Stimulated activated CD4-positive, alpha-beta T cell treated with anti-CD3 and anti-CD28 coated beads, Interleukin-2, amount 100 ng/mL, for 24 hours (primary cell): ENCODE data around the gene ANXA4.
"Not testable (repeated sequence)": the region's sequence is repeated elsewhere in the genome, so short reads cannot be mapped to it uniquely, and the experiment has no call there.

Source experiments
- DNase-seq, 2 donors: peaks; one replicate each; pipeline ENCODE4 v3.0.0-alpha.2; 2020

The ANXA4 gene

GRCh38 chr2:69721022-69721421 lies 20.9 kb upstream of the ANXA4 start:
- no peak for DNase-seq

- DNase-seq, result no peak
These were observed 18.1 kb upstream of the ANXA4 start for GRCh38 chr2:69723791-69724190.

- DNase-seq, result peak; percentile 92 to 94
These were observed 17.3 kb upstream of the ANXA4 start for GRCh38 chr2:69724540-69725159.

GRCh38 chr2:69725706-69726360 lies 16.1 kb upstream of the ANXA4 start:
- no peak for DNase-seq

- DNase-seq, result no peak
These were observed 12.7 kb upstream of the ANXA4 start for GRCh38 chr2:69729266-69729665.

GRCh38 chr2:69729781-69730180 lies 12.2 kb upstream of the ANXA4 start:
- DNase-seq, result no peak

GRCh38 chr2:69731147-69731970 lies 10.6 kb upstream of the ANXA4 start:
- no peak for DNase-seq

- DNase-seq, result no peak
These were observed 8.4 kb upstream of the ANXA4 start for GRCh38 chr2:69733342-69734034.

GRCh38 chr2:69734035-69734611 lies 7.8 kb upstream of the ANXA4 start:
- DNase-seq, result no peak

GRCh38 chr2:69734854-69735544 lies 6.9 kb upstream of the ANXA4 start:
- no peak for DNase-seq

- DNase-seq, result no peak
These were observed 6.2 kb upstream of the ANXA4 start for GRCh38 chr2:69735686-69736085.

- not testable (repeated sequence) for DNase-seq
These were observed 3.8 kb upstream of the ANXA4 start for GRCh38 chr2:69738149-69738548.

GRCh38 chr2:69740502-69740951 lies 1.4 kb upstream of the ANXA4 start:
- no peak for DNase-seq

- peak; percentile 37 to 43 for DNase-seq
These were observed 732 bp upstream of the ANXA4 start for GRCh38 chr2:69741229-69741574.

GRCh38 chr2:69742322-69742952 lies 503 bp downstream of the ANXA4 start:
- no peak for DNase-seq

- DNase-seq, result no peak
These were observed 1.9 kb downstream of the ANXA4 start for GRCh38 chr2:69743847-69744264.

- DNase-seq, result no peak
These were observed 2.5 kb downstream of the ANXA4 start for GRCh38 chr2:69744456-69744855.

- DNase-seq, result no peak
These were observed 3.1 kb downstream of the ANXA4 start for GRCh38 chr2:69745035-69745434.

GRCh38 chr2:69750246-69750645 lies 8.3 kb downstream of the ANXA4 start:
- DNase-seq, result no peak

- DNase-seq, result no peak
These were observed 11.9 kb downstream of the ANXA4 start for GRCh38 chr2:69753659-69754363.

- DNase-seq, result no peak
These were observed 12.7 kb downstream of the ANXA4 start for GRCh38 chr2:69754633-69755032.
